Type B pancreatic cell (in vitro differentiated cells): Measurements from ENCODE around the gene TUSC7. TPM values are rescaled to one million over a fixed set of nuclear protein-coding genes. Genes with fewer than 3 reads are reported as not detected.

Experiments
- DNase-seq: peaks from one replicate; pipeline ENCODE4 v3.0.0; 2021; ENCODE audit warnings: mixed read lengths; ENCODE audit not compliant: unreplicated experiment; ENCODE audit errors: extremely low spot score
- H3K27ac Mint-ChIP-seq: 2 replicates; pipeline ENCODE4 v1.8.0; 2021; ENCODE audit warnings: mild to moderate bottlenecking, mixed read lengths
- H3K27me3 Mint-ChIP-seq: 2 replicates; pipeline ENCODE4 v1.8.0; 2021; ENCODE audit warnings: mixed read lengths
- H3K36me3 Mint-ChIP-seq: 2 replicates; pipeline ENCODE4 v1.8.0; 2021; ENCODE audit warnings: mixed read lengths
- H3K4me1 Mint-ChIP-seq: one replicate; pipeline ENCODE4 v1.8.0; 2021; ENCODE audit warnings: mixed read lengths; ENCODE audit not compliant: unreplicated experiment
- H3K4me3 Mint-ChIP-seq: 2 replicates; pipeline ENCODE4 v1.8.0; 2021; ENCODE audit warnings: mild to moderate bottlenecking, mixed read lengths
- H3K9me3 Mint-ChIP-seq: 2 replicates; pipeline ENCODE4 v1.8.0; 2021; ENCODE audit warnings: mixed read lengths
- CTCF ChIP-seq: fragments of 200-600 bp; sonication (generic); conservative IDR thresholded peaks from 2 replicates; pipeline ENCODE4 v1.5.0; 2021; ENCODE audit warnings: antibody characterized with exemption, mild to moderate bottlenecking
- total RNA-seq: library from RNA; stranded (reverse); gene quantifications from 2 replicates; pipeline ENCODE4 v1.2.1, GENCODE V29; 2021; ENCODE audit warnings: low replicate concordance

The TUSC7 gene
- total RNA-seq, 1 donor from 2014 or later = not detected

- no peaks in the 10 kb centered on the region for H3K9me3 Mint-ChIP-seq
- no peak for TF ChIP-seq CTCF
- H3K4me1 Mint-ChIP-seq = peaks cover 3% of the 10 kb centered on the region
- H3K36me3 Mint-ChIP-seq = no peaks in the 10 kb centered on the region
- no peak for DNase-seq
- no peak overlapping the region for H3K4me3 Mint-ChIP-seq
- no peaks in the 10 kb centered on the region for H3K27me3 Mint-ChIP-seq
- H3K27ac Mint-ChIP-seq = no peak overlapping the region
These were observed 40.0 kb upstream of the TUSC7 start for GRCh38 chr3:116669576-116669975.

GRCh38 chr3:116671151-116671550 lies 38.4 kb upstream of the TUSC7 start:
- H3K4me1 Mint-ChIP-seq = peaks cover 3% of the 10 kb centered on the region
- no peak overlapping the region for H3K4me3 Mint-ChIP-seq
- no peaks in the 10 kb centered on the region for H3K27me3 Mint-ChIP-seq
- no peaks in the 10 kb centered on the region for H3K9me3 Mint-ChIP-seq
- TF ChIP-seq CTCF = no peak
- H3K36me3 Mint-ChIP-seq = no peaks in the 10 kb centered on the region
- no peak overlapping the region for H3K27ac Mint-ChIP-seq
- no peak for DNase-seq

- Mint-ChIP-seq H3K36me3 (no peaks in the 10 kb centered on the region), H3K4me1 (no peaks in the 10 kb centered on the region), H3K9me3 (no peaks in the 10 kb centered on the region), H3K4me3 (no peak overlapping the region), H3K27ac (no peak overlapping the region), H3K27me3 (no peaks in the 10 kb centered on the region)
- no peak for DNase-seq
- TF ChIP-seq CTCF = no peak
These were observed 30.7 kb upstream of the TUSC7 start for GRCh38 chr3:116678853-116679252.

- Mint-ChIP-seq H3K27me3 (peaks cover 3% of the 10 kb centered on the region), H3K4me1 (no peaks in the 10 kb centered on the region), H3K4me3 (no peak overlapping the region)
These were observed 18.5 kb upstream of the TUSC7 start for GRCh38 chr3:116691041-116691440.

GRCh38 chr3:116701070-116701469 lies 8.5 kb upstream of the TUSC7 start:
- TF ChIP-seq CTCF = no peak
- Mint-ChIP-seq H3K27me3 (no peaks in the 10 kb centered on the region), H3K4me1 (peaks cover 4% of the 10 kb centered on the region), H3K4me3 (no peak overlapping the region), H3K9me3 (peaks cover 5% of the 10 kb centered on the region), H3K36me3 (no peaks in the 10 kb centered on the region), H3K27ac (no peak overlapping the region)
- DNase-seq = no peak

More at GRCh38 chr3:116691041-116691440, 18.5 kb upstream of the TUSC7 start:
- TF ChIP-seq CTCF = no peak
- no peak for DNase-seq
- Mint-ChIP-seq H3K27ac (no peak overlapping the region), H3K9me3 (no peaks in the 10 kb centered on the region), H3K36me3 (no peaks in the 10 kb centered on the region)

- Mint-ChIP-seq H3K9me3 (no peaks in the 10 kb centered on the region), H3K27ac (no peak overlapping the region), H3K27me3 (no peaks in the 10 kb centered on the region), H3K4me3 (no peak overlapping the region), H3K4me1 (peaks cover 6% of the 10 kb centered on the region), H3K36me3 (no peaks in the 10 kb centered on the region)
- no peak for DNase-seq
- TF ChIP-seq CTCF = no peak
These were observed 7.2 kb upstream of the TUSC7 start for GRCh38 chr3:116702334-116702733.
